ENCODE data around the gene HAUS7. TPM values are rescaled to one million over a fixed set of nuclear protein-coding genes. Genes with fewer than 3 reads are reported as not detected.
A peak's percentile ranks its signal among the peaks of the same experiment; 100 is the strongest.

HAUS7 gene
- total and polyA plus RNA-seq, 9 donors: 9.3 to 28.7 (median 18.7) TPM

GRCh38 chrX:153482376-153483015, 12.1 kb upstream of the HAUS7 start:
- no peak overlapping the region for H3K27ac ChIP-seq
- WGBS, 3 donors: 64 to 75% (median 69%) methylated on average over 20 to 23 of the region's 23 CpGs
- no peaks in the 10 kb centered on the region for H3K36me3 ChIP-seq
- TF ChIP-seq EP300 (IDR thresholded peaks at IDR 0.05): no peak
- no peak for TF ChIP-seq POLR2A (IDR thresholded peaks at IDR 0.05)
- no peak for TF ChIP-seq CTCF (IDR thresholded peaks at IDR 0.05)
- H3K9me3 ChIP-seq: no peaks in the 10 kb centered on the region
- no peaks in the 10 kb centered on the region for H3K27me3 ChIP-seq
- intact Hi-C loops (cut with DNase I): loop anchor here in 1 of 4 donors (10.0 kb wide), 1 partner anchor 62 kb away; no protein-coding TSS in a partner anchor
- H3K4me3 ChIP-seq: no peak overlapping the region
- no peak for DNase-seq
- peaks cover 13% of the 10 kb centered on the region for H3K4me1 ChIP-seq (ENCODE audit: insufficient read depth)

GRCh38 chrX:153481043-153481442, 10.7 kb upstream of the HAUS7 start:
- no peak for TF ChIP-seq POLR2A (IDR thresholded peaks at IDR 0.05)
- H3K4me1 ChIP-seq (ENCODE audit: insufficient read depth): peaks cover 15% of the 10 kb centered on the region
- no peaks in the 10 kb centered on the region for H3K9me3 ChIP-seq
- no peaks in the 10 kb centered on the region for H3K27me3 ChIP-seq
- H3K36me3 ChIP-seq: no peaks in the 10 kb centered on the region
- intact Hi-C loops (cut with DNase I): loop anchor here in 1 of 4 donors (10.0 kb wide), 1 partner anchor 64 kb away; no protein-coding TSS in a partner anchor
- WGBS, 3 donors: 86 to 92% (median 90%) methylated on average over 12 to 13 of the region's 13 CpGs
- no peak for DNase-seq
- no peak overlapping the region for H3K4me3 ChIP-seq
- no peak overlapping the region for H3K27ac ChIP-seq

GRCh38 chrX:153478746-153479145, 8.4 kb upstream of the HAUS7 start:
- Histone ChIP-seq H3K36me3 (no peaks in the 10 kb centered on the region), H3K4me3 (no peak overlapping the region), H3K27ac (no peak overlapping the region), H3K4me1 (ENCODE audit: insufficient read depth) (peaks cover 11% of the 10 kb centered on the region), H3K9me3 (no peaks in the 10 kb centered on the region), H3K27me3 (no peaks in the 10 kb centered on the region)
- TF ChIP-seq EP300 (IDR thresholded peaks at IDR 0.05): no peak
- no peak for TF ChIP-seq CTCF (IDR thresholded peaks at IDR 0.05)
- TF ChIP-seq POLR2A (IDR thresholded peaks at IDR 0.05): no peak
- intact Hi-C loops (cut with DNase I): no loop called here
- DNase-seq: no peak
- WGBS, 3 donors: 75 to 90% (median 81%) methylated on average over 16 of the region's 16 CpGs

GRCh38 chrX:153477901-153478300, 7.5 kb upstream of the HAUS7 start:
- TF ChIP-seq EP300 (IDR thresholded peaks at IDR 0.05) (no peak), CTCF (IDR thresholded peaks at IDR 0.05) (no peak), POLR2A (IDR thresholded peaks at IDR 0.05) (no peak)
- peaks cover 11% of the 10 kb centered on the region for H3K4me1 ChIP-seq (ENCODE audit: insufficient read depth)
- H3K27ac ChIP-seq: no peak overlapping the region
- 80 to 87% (median 81%) methylated on average over 9 of the region's 9 CpGs for WGBS, 3 donors
- H3K4me3 ChIP-seq: no peak overlapping the region
- H3K36me3 ChIP-seq: no peaks in the 10 kb centered on the region
- no peaks in the 10 kb centered on the region for H3K9me3 ChIP-seq
- intact Hi-C loops (cut with DNase I): no loop called here
- H3K27me3 ChIP-seq: no peaks in the 10 kb centered on the region
- DNase-seq: no peak

GRCh38 chrX:153477364-153477857, 7.0 kb upstream of the HAUS7 start:
- no peaks in the 10 kb centered on the region for H3K27me3 ChIP-seq
- H3K9me3 ChIP-seq: no peaks in the 10 kb centered on the region
- intact Hi-C loops (cut with DNase I): no loop called here
- peak overlapping the region in 1 of 2 donors; percentile 57 for H3K27ac ChIP-seq
- no peak overlapping the region for H3K4me3 ChIP-seq
- WGBS, 3 donors: 63 to 68% (median 67%) methylated on average over 10 to 11 of the region's 11 CpGs
- peaks cover 8% of the 10 kb centered on the region for H3K4me1 ChIP-seq (ENCODE audit: insufficient read depth)
- TF ChIP-seq POLR2A (IDR thresholded peaks at IDR 0.05) (no peak), EP300 (IDR thresholded peaks at IDR 0.05) (no peak), CTCF (IDR thresholded peaks at IDR 0.05) (no peak)
- H3K36me3 ChIP-seq: no peaks in the 10 kb centered on the region
- no peak for DNase-seq
